Activated CD8-positive, alpha-beta T cell treated with anti-CD3 and anti-CD28 coated beads for 36 hours (primary cell): ENCODE results near the gene MMS19. TPM values are rescaled to one million over a fixed set of nuclear protein-coding genes. Genes with fewer than 3 reads are reported as not detected.

Experiments
- ATAC-seq: fragments of 200-7000 bp; cut with Tn5 transposase; one replicate; pipeline ENCODE4 v1.10.0; 2021; ENCODE audit warnings: mild to moderate bottlenecking, moderate library complexity
- CTCF ChIA-PET: fragments of 350-600 bp; sonication (Branson Sonifier 250); formaldehyde crosslinking; loops from one replicate; lab custom pipeline; 2021; ENCODE audit warnings: antibody characterized with exemption; lab: Charles Lee
- POLR2A ChIA-PET: fragments of 350-600 bp; sonication (Branson Sonifier 250); formaldehyde crosslinking; loops from one replicate; lab custom pipeline; 2021; ENCODE audit warnings: antibody characterized with exemption; lab: Charles Lee
- DNase-seq: peaks from one replicate; pipeline ENCODE4 v3.0.0-alpha.2; 2020
- H3K27ac Mint-ChIP-seq: one replicate; pipeline ENCODE4 v1.8.0; 2021; ENCODE audit warnings: mild to moderate bottlenecking, mixed read lengths
- H3K27me3 Mint-ChIP-seq: one replicate; pipeline ENCODE4 v1.8.0; 2021; ENCODE audit warnings: mixed read lengths
- H3K36me3 Mint-ChIP-seq: one replicate; pipeline ENCODE4 v1.8.0; 2021; ENCODE audit warnings: low read depth, mixed read lengths
- H3K4me1 Mint-ChIP-seq: one replicate; pipeline ENCODE4 v1.8.0; 2021; ENCODE audit warnings: low read depth, mixed read lengths
- H3K4me3 Mint-ChIP-seq: one replicate; pipeline ENCODE4 v1.8.0; 2021; ENCODE audit warnings: mild to moderate bottlenecking, moderate library complexity, mixed read lengths
- H3K9me3 Mint-ChIP-seq: one replicate; pipeline ENCODE4 v1.8.0; 2021; ENCODE audit warnings: mixed read lengths
- intact Hi-C: fragments of 100-400 bp; cut with micrococcal nuclease; formaldehyde crosslinking; loops from one replicate; pipeline ENCODE4 v1.10.0; 2022
- total RNA-seq, 2 experiments: library from RNA; stranded (reverse); gene quantifications; one replicate each; pipeline ENCODE4 v1.2.3, GENCODE V29; 2021
- TF ChIP-seq, protein P1 (sequence below): fragments of 200-600 bp; IDR thresholded peaks from one replicate; pipeline ENCODE4 v1.8.0; 2022; ENCODE audit warnings: antibody characterized with exemption, mild to moderate bottlenecking

The MMS19 gene
- total RNA-seq, 2 experiments from 2014 or later, result 107 to 108 TPM

DNA sequence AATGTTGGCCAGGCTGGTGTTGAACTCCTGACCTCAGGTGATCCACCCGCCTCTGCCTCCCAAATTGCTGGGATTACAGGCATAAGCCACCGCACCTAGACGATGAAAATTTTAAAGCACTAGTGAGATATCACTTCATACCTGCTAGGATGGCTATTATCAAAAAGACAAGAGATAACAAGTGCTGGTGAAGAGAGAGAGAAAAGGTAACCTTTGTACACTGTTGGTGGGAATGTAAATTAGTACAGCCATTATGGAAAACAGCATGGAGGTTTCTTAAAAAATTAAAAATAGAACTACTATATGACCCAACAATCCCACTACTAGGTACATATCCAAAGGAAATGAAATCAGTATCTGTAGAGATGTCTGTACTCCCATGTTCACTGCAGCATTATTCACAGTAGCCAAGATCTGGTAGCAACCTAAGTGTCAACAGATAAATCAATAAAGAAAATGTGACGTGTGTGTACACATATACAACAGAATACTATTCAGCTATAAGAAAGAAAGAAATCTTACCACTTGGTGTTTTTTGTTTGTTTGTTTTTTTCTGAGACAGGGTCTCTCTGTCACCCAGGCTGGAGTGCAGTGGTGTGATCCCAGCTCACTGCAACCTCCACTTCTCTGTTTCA is 12.5 kb downstream of the MMS19 start:
- Mint-ChIP-seq H3K4me1 (peaks cover 21% of the 10 kb centered on the region), H3K36me3 (peaks cover 16% of the 10 kb centered on the region), H3K27ac (no peak overlapping the region), H3K27me3 (no peaks in the 10 kb centered on the region), H3K9me3 (no peaks in the 10 kb centered on the region), H3K4me3 (no peak overlapping the region)
- TF ChIP-seq, protein P1, sequence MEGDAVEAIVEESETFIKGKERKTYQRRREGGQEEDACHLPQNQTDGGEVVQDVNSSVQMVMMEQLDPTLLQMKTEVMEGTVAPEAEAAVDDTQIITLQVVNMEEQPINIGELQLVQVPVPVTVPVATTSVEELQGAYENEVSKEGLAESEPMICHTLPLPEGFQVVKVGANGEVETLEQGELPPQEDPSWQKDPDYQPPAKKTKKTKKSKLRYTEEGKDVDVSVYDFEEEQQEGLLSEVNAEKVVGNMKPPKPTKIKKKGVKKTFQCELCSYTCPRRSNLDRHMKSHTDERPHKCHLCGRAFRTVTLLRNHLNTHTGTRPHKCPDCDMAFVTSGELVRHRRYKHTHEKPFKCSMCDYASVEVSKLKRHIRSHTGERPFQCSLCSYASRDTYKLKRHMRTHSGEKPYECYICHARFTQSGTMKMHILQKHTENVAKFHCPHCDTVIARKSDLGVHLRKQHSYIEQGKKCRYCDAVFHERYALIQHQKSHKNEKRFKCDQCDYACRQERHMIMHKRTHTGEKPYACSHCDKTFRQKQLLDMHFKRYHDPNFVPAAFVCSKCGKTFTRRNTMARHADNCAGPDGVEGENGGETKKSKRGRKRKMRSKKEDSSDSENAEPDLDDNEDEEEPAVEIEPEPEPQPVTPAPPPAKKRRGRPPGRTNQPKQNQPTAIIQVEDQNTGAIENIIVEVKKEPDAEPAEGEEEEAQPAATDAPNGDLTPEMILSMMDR, result no peak
- no peak for DNase-seq
- ChIA-PET POLR2A (no interaction called here), CTCF (no interaction called here)
- intact Hi-C loops, result no loop called here
- ATAC-seq, result no peak

DNA sequence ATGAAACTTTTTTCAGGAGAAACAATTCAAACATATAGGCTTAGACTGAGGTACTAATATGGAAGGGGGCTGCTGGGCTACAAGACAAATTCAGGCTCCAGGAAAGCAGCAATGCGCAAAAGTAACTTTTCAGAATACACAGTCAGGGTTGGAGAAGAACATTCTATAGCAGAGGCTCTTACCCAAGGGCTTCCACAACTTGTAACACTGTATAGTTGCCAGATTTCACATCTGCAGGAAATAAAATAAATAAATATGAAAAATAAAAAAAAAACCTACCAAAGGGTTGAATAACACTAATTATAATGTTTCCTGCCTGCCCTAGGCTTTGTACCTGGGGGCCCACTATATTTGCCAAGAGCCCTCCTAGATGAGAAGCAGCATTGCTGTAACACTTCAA is 14.3 kb downstream of the MMS19 start:
- H3K9me3 Mint-ChIP-seq, result no peaks in the 10 kb centered on the region
- TF ChIP-seq, protein P1, result no peak
- H3K4me3 Mint-ChIP-seq, result no peak overlapping the region
- CTCF ChIA-PET, result interaction anchor here (1.0 to 1.7 kb wide), 2 partner anchors 17 to 19 kb away, joined by 4 to 5 read pairs; no protein-coding TSS in a partner anchor
- H3K4me1 Mint-ChIP-seq, result peaks cover 6% of the 10 kb centered on the region
- peaks cover 27% of the 10 kb centered on the region for H3K36me3 Mint-ChIP-seq
- intact Hi-C loops, result no loop called here
- H3K27ac Mint-ChIP-seq, result no peak overlapping the region
- no peak for DNase-seq
- no peaks in the 10 kb centered on the region for H3K27me3 Mint-ChIP-seq
- ATAC-seq, result no peak
- POLR2A ChIA-PET, result no interaction called here

DNA sequence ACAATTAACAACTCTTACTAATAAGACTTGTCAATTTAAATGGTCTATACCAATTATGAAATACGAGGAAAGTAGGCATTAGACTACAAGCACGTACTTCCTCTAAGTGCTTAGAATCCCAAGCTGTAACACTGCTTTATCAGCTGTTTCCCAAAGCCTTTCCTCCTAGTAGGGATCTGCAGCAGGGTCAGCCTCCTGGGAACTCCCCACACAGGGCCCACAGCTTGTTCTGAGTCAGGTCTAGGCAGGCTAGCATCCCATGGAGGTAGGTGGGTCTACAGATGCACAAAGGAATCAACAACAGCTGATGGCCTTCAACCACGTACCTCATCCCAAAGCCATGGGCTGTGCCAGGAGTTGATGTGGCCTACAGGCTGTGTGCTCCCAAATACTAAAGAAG is 14.7 kb downstream of the MMS19 start:
- H3K4me1 Mint-ChIP-seq, result peaks cover 5% of the 10 kb centered on the region
- H3K27ac Mint-ChIP-seq, result no peak overlapping the region
- H3K9me3 Mint-ChIP-seq, result no peaks in the 10 kb centered on the region
- ATAC-seq (no peak), DNase-seq (no peak)
- intact Hi-C loops, result no loop called here
- TF ChIP-seq, protein P1, result no peak
- ChIA-PET POLR2A (no interaction called here), CTCF (interaction anchor here (1.0 to 1.7 kb wide), 3 partner anchors 11 to 19 kb away, joined by 3 to 5 read pairs (median 4); no protein-coding TSS in a partner anchor)
- H3K36me3 Mint-ChIP-seq, result peaks cover 27% of the 10 kb centered on the region
- H3K27me3 Mint-ChIP-seq, result no peaks in the 10 kb centered on the region
- no peak overlapping the region for H3K4me3 Mint-ChIP-seq

DNA sequence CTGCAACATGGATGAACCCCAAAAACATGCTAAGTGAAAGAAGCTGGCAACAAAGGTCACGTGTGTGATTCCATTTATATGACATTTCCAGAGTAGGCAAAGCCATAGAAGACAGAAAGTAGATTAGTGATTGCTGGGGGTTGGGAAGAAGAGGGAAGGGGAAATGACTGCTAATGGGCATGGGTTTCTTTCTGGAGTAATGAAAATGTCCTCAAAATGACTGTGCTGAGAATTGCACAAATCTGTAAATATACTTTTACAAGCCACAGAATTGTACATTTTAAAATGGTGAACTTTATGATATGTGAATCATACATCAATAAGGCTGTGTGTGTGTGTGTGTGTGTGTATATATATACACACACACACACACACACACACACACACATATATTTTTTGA is 15.8 kb downstream of the MMS19 start:
- Mint-ChIP-seq H3K4me3 (no peak overlapping the region), H3K36me3 (peaks cover 34% of the 10 kb centered on the region), H3K9me3 (no peaks in the 10 kb centered on the region), H3K4me1 (peaks cover 5% of the 10 kb centered on the region), H3K27ac (no peak overlapping the region), H3K27me3 (no peaks in the 10 kb centered on the region)
- DNase-seq (no peak), ATAC-seq (no peak)
- intact Hi-C loops, result no loop called here
- ChIA-PET POLR2A (no interaction called here), CTCF (interaction anchor here (1.0 to 1.7 kb wide), 2 partner anchors 15 to 94 kb away, joined by 3 to 5 read pairs; no protein-coding TSS in a partner anchor)
- TF ChIP-seq, protein P1, result no peak

DNA sequence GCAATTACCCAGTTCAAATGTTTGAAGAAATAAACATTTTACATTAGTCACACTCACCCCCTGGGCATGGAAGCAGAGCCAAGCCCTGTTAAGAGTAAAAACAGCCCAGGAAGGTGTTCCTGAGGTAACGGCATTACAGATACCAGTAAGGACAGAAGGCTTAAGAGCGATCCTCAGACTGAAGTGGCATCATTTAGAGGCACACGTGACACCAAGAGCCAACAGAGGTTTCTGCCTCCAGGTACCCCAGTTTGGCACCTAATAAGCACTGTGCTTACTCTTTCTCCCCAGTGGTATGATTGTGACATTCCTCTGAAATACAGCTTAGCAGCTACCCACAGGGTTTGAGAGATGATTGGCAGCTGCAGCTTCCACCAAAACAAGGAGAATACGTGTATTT is 17.2 kb downstream of the MMS19 start:
- no peak for ATAC-seq
- Mint-ChIP-seq H3K27me3 (no peaks in the 10 kb centered on the region), H3K36me3 (peaks cover 43% of the 10 kb centered on the region), H3K4me3 (no peak overlapping the region), H3K4me1 (peaks cover 5% of the 10 kb centered on the region), H3K9me3 (no peaks in the 10 kb centered on the region), H3K27ac (no peak overlapping the region)
- intact Hi-C loops, result no loop called here
- TF ChIP-seq, protein P1, result no peak
- ChIA-PET POLR2A (interaction anchor here (1.2 kb wide), 1 partner anchor 16 kb away, joined by 3 read pairs; no protein-coding TSS in a partner anchor), CTCF (interaction anchor here (0.6 to 1.8 kb wide), 3 partner anchors 9 to 202 kb away, joined by 3 to 4 read pairs (median 3); no protein-coding TSS in a partner anchor)
- DNase-seq, result no peak
